Activated naive CD4-positive, alpha-beta T cell (primary cell): ENCODE results near the gene PRF1.
A peak's percentile ranks its signal among the peaks of the same experiment; 100 is the strongest.

Source experiments
- DNase-seq, 4 experiments: peaks; one replicate each; lab custom pipeline; 2025; lab: John Stamatoyannopoulos, UW

PRF1 gene

GRCh38 chr10:70559861-70560260 lies 42.7 kb downstream of the PRF1 start:
- DNase-seq = no peak

GRCh38 chr10:70558871-70559810 lies 43.4 kb downstream of the PRF1 start:
- peak in 2 of 4 experiments; percentile 42 to 58 for DNase-seq

- DNase-seq = no peak
Observed at GRCh38 chr10:70558295-70558694, 44.2 kb downstream of the PRF1 start.

GRCh38 chr10:70557876-70558275 lies 44.7 kb downstream of the PRF1 start:
- DNase-seq = no peak

GRCh38 chr10:70557086-70557845 lies 45.3 kb downstream of the PRF1 start:
- DNase-seq = no peak

GRCh38 chr10:70555371-70555770 lies 47.2 kb downstream of the PRF1 start:
- no peak for DNase-seq

GRCh38 chr10:70552586-70552985 lies 50.0 kb downstream of the PRF1 start:
- DNase-seq = no peak

GRCh38 chr10:70551971-70552422 lies 50.5 kb downstream of the PRF1 start:
- DNase-seq = no peak

- DNase-seq = no peak
Observed at GRCh38 chr10:70551466-70551865, 51.1 kb downstream of the PRF1 start.

- no peak for DNase-seq
Observed at GRCh38 chr10:70550459-70550858, 52.1 kb downstream of the PRF1 start.

- DNase-seq = peak; percentile 47 to 64 (median 54)
Observed at GRCh38 chr10:70549962-70550458, 52.5 kb downstream of the PRF1 start.

GRCh38 chr10:70549351-70549961 lies 53.1 kb downstream of the PRF1 start:
- no peak for DNase-seq
